ENCODE measurements around the gene MAP1B.

The MAP1B gene

GRCh38 chr5:72153551-72153950, 46.3 kb downstream of the MAP1B start:
- no peak overlapping the region for H3K4me3 ChIP-seq (ENCODE audit: low read depth, low read length)
- TF ChIP-seq CTCF (IDR thresholded peaks at IDR 0.05; ENCODE audit: low read depth, low read length, missing control alignments) = no peak
- no peak for DNase-seq (ENCODE audit: low read depth)
- in situ Hi-C loops (cut with HindIII; ENCODE audit: low sequenced_read_pairs) = no loop called here

GRCh38 chr5:72154076-72154756, 46.9 kb downstream of the MAP1B start:
- H3K4me3 ChIP-seq (ENCODE audit: low read depth, low read length) = no peak overlapping the region
- in situ Hi-C loops (cut with HindIII; ENCODE audit: low sequenced_read_pairs) = no loop called here
- DNase-seq (ENCODE audit: low read depth) = no peak
- TF ChIP-seq CTCF (IDR thresholded peaks at IDR 0.05; ENCODE audit: low read depth, low read length, missing control alignments) = no peak

- in situ Hi-C loops (cut with HindIII; ENCODE audit: low sequenced_read_pairs) = no loop called here
- no peak overlapping the region for H3K4me3 ChIP-seq (ENCODE audit: low read depth, low read length)
- DNase-seq (ENCODE audit: low read depth) = peak; percentile 85
- no peak for TF ChIP-seq CTCF (IDR thresholded peaks at IDR 0.05; ENCODE audit: low read depth, low read length, missing control alignments)
Measured at GRCh38 chr5:72156946-72157624, 49.8 kb downstream of the MAP1B start.

GRCh38 chr5:72157625-72157962, 50.3 kb downstream of the MAP1B start:
- no peak for DNase-seq (ENCODE audit: low read depth)
- H3K4me3 ChIP-seq (ENCODE audit: low read depth, low read length) = no peak overlapping the region
- TF ChIP-seq CTCF (IDR thresholded peaks at IDR 0.05; ENCODE audit: low read depth, low read length, missing control alignments) = no peak
- in situ Hi-C loops (cut with HindIII; ENCODE audit: low sequenced_read_pairs) = no loop called here

- H3K4me3 ChIP-seq (ENCODE audit: low read depth, low read length) = no peak overlapping the region
- in situ Hi-C loops (cut with HindIII; ENCODE audit: low sequenced_read_pairs) = no loop called here
- no peak for TF ChIP-seq CTCF (IDR thresholded peaks at IDR 0.05; ENCODE audit: low read depth, low read length, missing control alignments)
- no peak for DNase-seq (ENCODE audit: low read depth)
Measured at GRCh38 chr5:72159501-72159911, 52.2 kb downstream of the MAP1B start.

GRCh38 chr5:72160329-72160728, 53.1 kb downstream of the MAP1B start:
- no peak overlapping the region for H3K4me3 ChIP-seq (ENCODE audit: low read depth, low read length)
- TF ChIP-seq CTCF (IDR thresholded peaks at IDR 0.05; ENCODE audit: low read depth, low read length, missing control alignments) = no peak
- in situ Hi-C loops (cut with HindIII; ENCODE audit: low sequenced_read_pairs) = no loop called here
- DNase-seq (ENCODE audit: low read depth) = no peak

Data from astrocyte of the cerebellum (primary cell).